IMR-90 (cell line): ENCODE results near the gene ESYT3. TPM values are rescaled to one million over a fixed set of nuclear protein-coding genes. Genes with fewer than 3 reads are reported as not detected.

ENCODE experiments used
- ATAC-seq: fragments of 200-7000 bp; cut with Tn5 transposase; 2 replicates; pipeline ENCODE4 v1.9.1; 2020; ENCODE audit warnings: low read depth, mild to moderate bottlenecking, moderate library complexity
- BruUV-seq: library from RNA; stranded (reverse); fragments of 400-500 nt; replicated peaks from 2 replicates; lab custom pipeline; 2021; lab: Mats Ljungman, UMichigan
- CTCF ChIA-PET: fragments of 300-600 bp; formaldehyde crosslinking; extraction: SDS; loops from one replicate; lab custom pipeline; 2021; ENCODE audit warnings: antibody characterized with exemption; lab: Yijun Ruan, JAX
- POLR2A ChIA-PET: fragments of 300-600 bp; sonication (Branson Sonifier 250); formaldehyde crosslinking; loops from one replicate; lab custom pipeline; 2022; ENCODE audit warnings: antibody characterized with exemption; ENCODE audit not compliant: unreplicated experiment; lab: Charles Lee
- DNase-seq: peaks from one replicate; pipeline ENCODE4 v3.0.0; 2013
- H2AFZ ChIP-seq: replicated peaks from 2 replicates; pipeline ENCODE3; 2013; ENCODE audit warnings: low read length, mild to moderate bottlenecking; ENCODE audit not compliant: poor library complexity
- H2AK5ac ChIP-seq: 2 replicates; pipeline ENCODE4 v1.6.1; 2013; ENCODE audit warnings: low read depth, low read length, inconsistent platforms
- H2AK9ac ChIP-seq: replicated peaks from 2 replicates; pipeline ENCODE3; 2013; ENCODE audit warnings: mild to moderate bottlenecking, low read depth, low read length, moderate library complexity; ENCODE audit not compliant: poor library complexity
- H2BK120ac ChIP-seq: 2 replicates; pipeline ENCODE4 v1.6.1; 2013; ENCODE audit warnings: low read depth, low read length, inconsistent platforms
- H2BK15ac ChIP-seq: 3 replicates; pipeline ENCODE4 v1.6.1; 2013; ENCODE audit warnings: low read depth, low read length, inconsistent platforms
- H2BK20ac ChIP-seq: 2 replicates; pipeline ENCODE4 v1.6.1; 2013; ENCODE audit warnings: low read depth, mild to moderate bottlenecking, inconsistent platforms, low read length, moderate library complexity
- H2BK5ac ChIP-seq: 2 replicates; pipeline ENCODE4 v1.6.1; 2013; ENCODE audit warnings: mild to moderate bottlenecking, low read depth, low read length, inconsistent platforms; ENCODE audit not compliant: poor library complexity, severe bottlenecking
- H3K14ac ChIP-seq: replicated peaks from 2 replicates; pipeline ENCODE4 v1.6.1; 2013; ENCODE audit warnings: low read depth, low read length, inconsistent platforms
- H3K18ac ChIP-seq: 2 replicates; pipeline ENCODE4 v1.6.1; 2013; ENCODE audit warnings: low read depth, low read length, control low read depth
- H3K23ac ChIP-seq: 2 replicates; pipeline ENCODE4 v1.6.1; 2013; ENCODE audit warnings: low read depth, low read length, inconsistent platforms
- H3K27ac ChIP-seq: 2 replicates; pipeline ENCODE4 v1.5.1; 2013; ENCODE audit warnings: mild to moderate bottlenecking, control low read depth, low read length; ENCODE audit not compliant: insufficient read depth
- H3K27me3 ChIP-seq: 2 replicates; pipeline ENCODE4 v1.6.1; 2013; ENCODE audit warnings: low read length; ENCODE audit not compliant: control insufficient read depth, insufficient read depth
- H3K36me3 ChIP-seq: 2 replicates; pipeline ENCODE4 v1.6.1; 2013; ENCODE audit warnings: low read length, mixed read lengths; ENCODE audit not compliant: control insufficient read depth, insufficient read depth
- H3K4ac ChIP-seq: 2 replicates; pipeline ENCODE4 v1.6.1; 2013; ENCODE audit warnings: low read depth, low read length, inconsistent platforms
- H3K4me1 ChIP-seq: 2 replicates; pipeline ENCODE4 v1.6.1; 2013; ENCODE audit warnings: low read length, mixed read lengths; ENCODE audit not compliant: control insufficient read depth, insufficient read depth
- H3K4me2 ChIP-seq: 2 replicates; pipeline ENCODE4 v1.6.1; 2013; ENCODE audit warnings: low read depth, mild to moderate bottlenecking, control low read depth, low read length, moderate library complexity
- H3K4me3 ChIP-seq: 2 replicates; pipeline ENCODE4 v1.5.1; 2013; ENCODE audit warnings: low read depth, mild to moderate bottlenecking, control low read depth, low read length, moderate library complexity; ENCODE audit not compliant: insufficient read depth
- H3K56ac ChIP-seq: 2 replicates; pipeline ENCODE4 v1.6.1; 2013; ENCODE audit warnings: low read length, inconsistent platforms; ENCODE audit not compliant: insufficient read depth; ENCODE audit errors: extremely low read depth
- H3K79me1 ChIP-seq, 2 experiments: 2 replicates each; pipeline ENCODE4 v1.6.1; 2013; ENCODE audit warnings: low read length in 2 of 2, inconsistent platforms in 1 of 2, low read depth in 1 of 2
- H3K9ac ChIP-seq: 2 replicates; pipeline ENCODE4 v1.6.1; 2013; ENCODE audit warnings: low read depth, low read length, control low read depth
- H3K9me1 ChIP-seq: 2 replicates; pipeline ENCODE4 v1.6.1; 2013; ENCODE audit warnings: low read length, inconsistent platforms; ENCODE audit not compliant: insufficient read depth
- H3K9me3 ChIP-seq: 2 replicates; pipeline ENCODE4 v1.6.1; 2013; ENCODE audit warnings: low read length; ENCODE audit not compliant: control insufficient read depth, insufficient read depth
- H4K20me1 ChIP-seq: 2 replicates; pipeline ENCODE4 v1.6.1; 2013; ENCODE audit warnings: low read length, inconsistent platforms; ENCODE audit not compliant: insufficient read depth
- H4K5ac ChIP-seq: 2 replicates; pipeline ENCODE4 v1.6.1; 2013; ENCODE audit warnings: mild to moderate bottlenecking, low read depth, low read length, control low read depth
- H4K8ac ChIP-seq, 2 experiments: 2 replicates each; pipeline ENCODE4 v1.6.1; 2013; ENCODE audit warnings: low read depth in 2 of 2, low read length in 2 of 2, control low read depth in 1 of 2, inconsistent platforms in 1 of 2
- H4K91ac ChIP-seq: 2 replicates; pipeline ENCODE4 v1.6.1; 2013; ENCODE audit warnings: low read depth, low read length, inconsistent platforms; ENCODE audit not compliant: insufficient read depth
- BHLHE40 ChIP-seq: fragments of 150-350 bp; IDR thresholded peaks from 2 replicates; pipeline ENCODE4 v1.6.1; 2016; ENCODE audit warnings: mild to moderate bottlenecking, low read depth, low read length
- CEBPB ChIP-seq: IDR thresholded peaks from 2 replicates; pipeline ENCODE4 v1.6.1; 2012; ENCODE audit warnings: low read depth, low read length, improper control_type of control experiment
- CHD1 ChIP-seq: IDR thresholded peaks from 2 replicates; pipeline ENCODE4 v1.6.1; 2012; ENCODE audit warnings: low read depth, low read length, improper control_type of control experiment
- FOS ChIP-seq: fragments of 150-350 bp; IDR thresholded peaks from 2 replicates; pipeline ENCODE4 v1.6.1; 2016; ENCODE audit warnings: low read depth, low read length
- MAFK ChIP-seq: IDR thresholded peaks from 2 replicates; pipeline ENCODE4 v1.6.1; 2012; ENCODE audit warnings: low read depth, low read length, improper control_type of control experiment
- MAZ ChIP-seq: IDR thresholded peaks from 2 replicates; pipeline ENCODE4 v1.6.1; 2012; ENCODE audit warnings: low read depth, mild to moderate bottlenecking, low read length, improper control_type of control experiment, moderate library complexity, borderline replicate concordance
- MXI1 ChIP-seq: IDR thresholded peaks from 2 replicates; pipeline ENCODE4 v1.6.1; 2012; ENCODE audit warnings: low read depth, mild to moderate bottlenecking, low read length, moderate library complexity, borderline replicate concordance
- NFE2L2 ChIP-seq: fragments of 150-350 bp; IDR thresholded peaks from 2 replicates; pipeline ENCODE4 v1.6.1; 2016; ENCODE audit warnings: low read depth, mild to moderate bottlenecking, low read length
- POLR2A ChIP-seq: IDR thresholded peaks from 2 replicates; pipeline ENCODE4 v1.6.1; 2012; ENCODE audit warnings: mild to moderate bottlenecking, low read depth, low read length
- RAD21 ChIP-seq: IDR thresholded peaks from 2 replicates; pipeline ENCODE4 v1.6.1; 2012; ENCODE audit warnings: low read length, improper control_type of control experiment
- RCOR1 ChIP-seq: IDR thresholded peaks from 2 replicates; pipeline ENCODE4 v1.6.1; 2012; ENCODE audit warnings: mild to moderate bottlenecking, low read length, improper control_type of control experiment; ENCODE audit not compliant: insufficient replicate concordance
- RFX5 ChIP-seq: IDR thresholded peaks from 2 replicates; pipeline ENCODE4 v1.8.0; 2012; ENCODE audit warnings: low read depth, mild to moderate bottlenecking, low read length, moderate library complexity
- SMC3 ChIP-seq: fragments of 150-350 bp; IDR thresholded peaks from 2 replicates; pipeline ENCODE4 v1.6.1; 2016; ENCODE audit warnings: low read depth, mild to moderate bottlenecking, antibody characterized with exemption, low read length, moderate library complexity
- WGBS, 2 experiments: methylation state at CpG; one replicate each; pipeline versions ENCODE4 v1.1.5 to v1.1.7; 2013; ENCODE audit warnings: missing lambda C conversion rate in 2 of 2; ENCODE audit not compliant: insufficient read length in 1 of 2; ENCODE audit errors: extremely low coverage in 2 of 2; 5-methylcytosine and 5-hydroxymethylcytosine counted together
- dilution Hi-C: fragments of 300-500 bp; cut with HindIII; formaldehyde crosslinking; loops from one replicate; pipeline ENCODE4 v1.14.3; 2018; ENCODE audit warnings: low sequenced_read_pairs; ENCODE audit not compliant: unreplicated experiment
- in situ Hi-C: fragments of 300-500 bp; cut with MboI; formaldehyde crosslinking; loops from 3 replicates; pipeline ENCODE4 v1.14.3; 2019; ENCODE audit warnings: low sequenced_read_pairs, inconsistent platforms, mixed read lengths
- intact Hi-C: fragments of 100-400 bp; cut with micrococcal nuclease; formaldehyde crosslinking; loops from 2 replicates; pipeline ENCODE4 v1.10.0; 2022
- polyA plus RNA-seq, 3 experiments: library from polyadenylated mRNA; depleted of rRNA; stranded (reverse); fragments of >200 nt; gene quantifications; 2 replicates each; pipeline ENCODE4 v1.2.3, GENCODE V29; 2012; ENCODE audit warnings: low replicate concordance in 1 of 3
- total RNA-seq: library from RNA; depleted of rRNA; stranded (reverse); fragments of >200 nt; gene quantifications from 2 replicates; pipeline ENCODE4 v1.2.3, GENCODE V29; 2012
- TF ChIP-seq, protein P1 (sequence below): fragments of 150-350 bp; IDR thresholded peaks from 2 replicates; pipeline ENCODE4 v1.6.1; 2016; ENCODE audit warnings: low read depth, mild to moderate bottlenecking, low read length, moderate library complexity, borderline replicate concordance
- TF ChIP-seq, protein P2 (sequence below): conservative IDR thresholded peaks from 2 replicates; pipeline ENCODE4 v1.5.1; 2012; ENCODE audit warnings: mild to moderate bottlenecking, low read depth, low read length, improper control_type of control experiment
- TF ChIP-seq, protein P3 (sequence below): fragments of 150-350 bp; IDR thresholded peaks from 2 replicates; pipeline ENCODE4 v1.6.1; 2017; ENCODE audit warnings: mild to moderate bottlenecking, antibody characterized with exemption, low read length, low read depth

ESYT3 gene
- total and polyA plus RNA-seq, 2 of the 4 experiments (the other 2 are of a cell fraction): under 0.01 to 0.02 TPM

DNA sequence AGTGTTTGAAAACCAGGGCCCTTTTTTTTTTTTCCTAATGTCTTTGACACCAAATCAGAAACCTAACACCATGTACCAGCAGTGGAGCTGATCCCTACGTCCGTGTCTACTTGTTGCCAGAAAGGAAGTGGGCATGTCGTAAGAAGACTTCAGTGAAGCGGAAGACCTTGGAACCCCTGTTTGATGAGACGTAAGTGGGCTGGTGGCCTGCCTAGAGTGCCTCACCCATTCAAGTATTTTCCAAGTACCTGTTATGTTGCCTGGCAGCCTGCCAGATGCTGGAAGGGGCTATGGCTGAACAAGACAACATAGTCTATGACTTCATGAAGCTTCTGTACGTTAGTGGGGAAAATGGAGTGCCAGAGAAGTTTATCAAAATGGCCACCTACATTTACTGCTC lies 39.7 kb downstream of the ESYT3 start:
- DNase-seq: no peak
- no CpG with 5 or more reads among the region's 6 CpGs for WGBS, 2 experiments
- H3K79me1 ChIP-seq: no peaks in the 10 kb centered on the region
- TF ChIP-seq POLR2A (no peak), BHLHE40 (no peak), MXI1 (no peak), RFX5 (no peak), NFE2L2 (no peak), CHD1 (no peak), MAFK (no peak), MAZ (no peak), RCOR1 (no peak), SMC3 (no peak), RAD21 (no peak), FOS (no peak), CEBPB (no peak)
- TF ChIP-seq, protein P1, sequence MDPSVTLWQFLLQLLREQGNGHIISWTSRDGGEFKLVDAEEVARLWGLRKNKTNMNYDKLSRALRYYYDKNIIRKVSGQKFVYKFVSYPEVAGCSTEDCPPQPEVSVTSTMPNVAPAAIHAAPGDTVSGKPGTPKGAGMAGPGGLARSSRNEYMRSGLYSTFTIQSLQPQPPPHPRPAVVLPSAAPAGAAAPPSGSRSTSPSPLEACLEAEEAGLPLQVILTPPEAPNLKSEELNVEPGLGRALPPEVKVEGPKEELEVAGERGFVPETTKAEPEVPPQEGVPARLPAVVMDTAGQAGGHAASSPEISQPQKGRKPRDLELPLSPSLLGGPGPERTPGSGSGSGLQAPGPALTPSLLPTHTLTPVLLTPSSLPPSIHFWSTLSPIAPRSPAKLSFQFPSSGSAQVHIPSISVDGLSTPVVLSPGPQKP: no peak
- TF ChIP-seq, protein P2, sequence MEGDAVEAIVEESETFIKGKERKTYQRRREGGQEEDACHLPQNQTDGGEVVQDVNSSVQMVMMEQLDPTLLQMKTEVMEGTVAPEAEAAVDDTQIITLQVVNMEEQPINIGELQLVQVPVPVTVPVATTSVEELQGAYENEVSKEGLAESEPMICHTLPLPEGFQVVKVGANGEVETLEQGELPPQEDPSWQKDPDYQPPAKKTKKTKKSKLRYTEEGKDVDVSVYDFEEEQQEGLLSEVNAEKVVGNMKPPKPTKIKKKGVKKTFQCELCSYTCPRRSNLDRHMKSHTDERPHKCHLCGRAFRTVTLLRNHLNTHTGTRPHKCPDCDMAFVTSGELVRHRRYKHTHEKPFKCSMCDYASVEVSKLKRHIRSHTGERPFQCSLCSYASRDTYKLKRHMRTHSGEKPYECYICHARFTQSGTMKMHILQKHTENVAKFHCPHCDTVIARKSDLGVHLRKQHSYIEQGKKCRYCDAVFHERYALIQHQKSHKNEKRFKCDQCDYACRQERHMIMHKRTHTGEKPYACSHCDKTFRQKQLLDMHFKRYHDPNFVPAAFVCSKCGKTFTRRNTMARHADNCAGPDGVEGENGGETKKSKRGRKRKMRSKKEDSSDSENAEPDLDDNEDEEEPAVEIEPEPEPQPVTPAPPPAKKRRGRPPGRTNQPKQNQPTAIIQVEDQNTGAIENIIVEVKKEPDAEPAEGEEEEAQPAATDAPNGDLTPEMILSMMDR: no peak
- TF ChIP-seq, protein P3, sequence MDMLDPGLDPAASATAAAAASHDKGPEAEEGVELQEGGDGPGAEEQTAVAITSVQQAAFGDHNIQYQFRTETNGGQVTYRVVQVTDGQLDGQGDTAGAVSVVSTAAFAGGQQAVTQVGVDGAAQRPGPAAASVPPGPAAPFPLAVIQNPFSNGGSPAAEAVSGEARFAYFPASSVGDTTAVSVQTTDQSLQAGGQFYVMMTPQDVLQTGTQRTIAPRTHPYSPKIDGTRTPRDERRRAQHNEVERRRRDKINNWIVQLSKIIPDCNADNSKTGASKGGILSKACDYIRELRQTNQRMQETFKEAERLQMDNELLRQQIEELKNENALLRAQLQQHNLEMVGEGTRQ: no peak
- H3K14ac ChIP-seq: no peak overlapping the region
- H2BK5ac ChIP-seq: no peak overlapping the region
- ChIA-PET POLR2A (interaction anchor here (0.7 kb wide), 1 partner anchor 449 kb away, joined by 6 read pairs; no protein-coding TSS in a partner anchor), CTCF (no interaction called here)
- no peak overlapping the region for H3K27ac ChIP-seq
- no peak overlapping the region for H3K4me3 ChIP-seq
- H3K18ac ChIP-seq: no peak overlapping the region
- ATAC-seq: no peak
- no peaks in the 10 kb centered on the region for H3K36me3 ChIP-seq
- peaks cover 2% of the 10 kb centered on the region for H3K27me3 ChIP-seq
- dilution Hi-C loops (no loop called here), in situ Hi-C loops (no loop called here), intact Hi-C loops (no loop called here)
- H2AK5ac ChIP-seq: no peak overlapping the region
- no peak overlapping the region for H2BK20ac ChIP-seq
- no peak overlapping the region for H4K8ac ChIP-seq
- no peak overlapping the region for H4K5ac ChIP-seq
- no peak overlapping the region for H3K23ac ChIP-seq
- no peaks in the 10 kb centered on the region for H3K9me3 ChIP-seq
- no TSS peak for BruUV-seq
- no peaks in the 10 kb centered on the region for H4K20me1 ChIP-seq
- no peak overlapping the region for H2BK15ac ChIP-seq
- H3K9me1 ChIP-seq: no peaks in the 10 kb centered on the region
- H3K9ac ChIP-seq: no peak overlapping the region
- H3K4me1 ChIP-seq: no peaks in the 10 kb centered on the region
- no peak overlapping the region for H3K4me2 ChIP-seq
- no peak overlapping the region for H3K4ac ChIP-seq
- H2AFZ ChIP-seq: no peak overlapping the region
- no peak overlapping the region for H2AK9ac ChIP-seq
- no peak overlapping the region for H4K91ac ChIP-seq
- no peak overlapping the region for H3K56ac ChIP-seq
- no peak overlapping the region for H2BK120ac ChIP-seq
